Peyer's patch (tissue), 4 donors: ENCODE results near the gene TSSK2. TPM values are rescaled to one million over a fixed set of nuclear protein-coding genes. Genes with fewer than 3 reads are reported as not detected.

Experiments used
- DNase-seq, 3 donors: peaks; one replicate each; pipeline ENCODE4 v3.0.0-alpha.2; 2017 to 2019
- H3K27ac ChIP-seq, 4 donors: fragments of 200-600 bp; sonication (generic); one replicate each; pipeline ENCODE4 v1.5.1; 2016 to 2019
- H3K27me3 ChIP-seq, 2 donors: fragments of 200-600 bp; sonication (generic); one replicate each; pipeline ENCODE4 v1.5.1; 2019
- H3K36me3 ChIP-seq, 3 donors: fragments of 200-600 bp; sonication (generic); one replicate each; pipeline ENCODE4 v1.5.1; 2016 to 2019
- H3K4me1 ChIP-seq, 4 donors: fragments of 200-600 bp; sonication (generic); one replicate each; pipeline ENCODE4 v1.5.1; 2016 to 2019
- H3K4me3 ChIP-seq, 4 donors: fragments of 200-600 bp; sonication (generic); 1 replicate in 3 of 4; 2 replicates in 1 of 4; pipeline ENCODE4 v1.5.1; 2016 to 2019; ENCODE audit warnings: mild to moderate bottlenecking in 1 of 4
- H3K9me3 ChIP-seq, 4 donors: fragments of 200-600 bp; sonication (generic); one replicate each; pipeline ENCODE4 v1.5.1; 2016 to 2019; ENCODE audit warnings: mild to moderate bottlenecking in 1 of 4
- POLR2A ChIP-seq, 2 donors: fragments of 450-650 bp; IDR thresholded peaks; one replicate each; pipeline ENCODE4 v1.5.1; 2017; ENCODE audit warnings: antibody characterized with exemption in 2 of 2, mild to moderate bottlenecking in 2 of 2, moderate library complexity in 2 of 2
- total RNA-seq, 4 donors: library from RNA; depleted of rRNA; stranded (reverse); fragments of >200 nt; gene quantifications; one replicate each; pipeline ENCODE4 v1.1.0, GENCODE V29; 2016
- TF ChIP-seq, protein P1 (sequence below), 6 experiments: fragments of 450-650 bp in 4 of 6; fragments of 200-600 bp in 2 of 6; sonication (generic) in 1 of 6; IDR thresholded peaks; one replicate each; pipeline ENCODE4 v1.5.1; 2017 to 2019; ENCODE audit warnings: antibody characterized with exemption in 6 of 6, mild to moderate bottlenecking in 3 of 6, moderate library complexity in 1 of 6

The TSSK2 gene
- total RNA-seq, 4 donors from 2014 or later, result 0.85 TPM; not detected in 3

GRCh38 chr22:19125011-19125410 lies 6.1 kb upstream of the TSSK2 start:
- Histone ChIP-seq H3K27me3 (no peaks in the 10 kb centered on the region), H3K4me1 (peaks cover 5 to 18% (median 16%) of the 10 kb centered on the region in 4 donors), H3K4me3 (no peak overlapping the region), H3K27ac (no peak overlapping the region), H3K9me3 (no peaks in the 10 kb centered on the region), H3K36me3 (no peaks in the 10 kb centered on the region)
- TF ChIP-seq, protein P1, sequence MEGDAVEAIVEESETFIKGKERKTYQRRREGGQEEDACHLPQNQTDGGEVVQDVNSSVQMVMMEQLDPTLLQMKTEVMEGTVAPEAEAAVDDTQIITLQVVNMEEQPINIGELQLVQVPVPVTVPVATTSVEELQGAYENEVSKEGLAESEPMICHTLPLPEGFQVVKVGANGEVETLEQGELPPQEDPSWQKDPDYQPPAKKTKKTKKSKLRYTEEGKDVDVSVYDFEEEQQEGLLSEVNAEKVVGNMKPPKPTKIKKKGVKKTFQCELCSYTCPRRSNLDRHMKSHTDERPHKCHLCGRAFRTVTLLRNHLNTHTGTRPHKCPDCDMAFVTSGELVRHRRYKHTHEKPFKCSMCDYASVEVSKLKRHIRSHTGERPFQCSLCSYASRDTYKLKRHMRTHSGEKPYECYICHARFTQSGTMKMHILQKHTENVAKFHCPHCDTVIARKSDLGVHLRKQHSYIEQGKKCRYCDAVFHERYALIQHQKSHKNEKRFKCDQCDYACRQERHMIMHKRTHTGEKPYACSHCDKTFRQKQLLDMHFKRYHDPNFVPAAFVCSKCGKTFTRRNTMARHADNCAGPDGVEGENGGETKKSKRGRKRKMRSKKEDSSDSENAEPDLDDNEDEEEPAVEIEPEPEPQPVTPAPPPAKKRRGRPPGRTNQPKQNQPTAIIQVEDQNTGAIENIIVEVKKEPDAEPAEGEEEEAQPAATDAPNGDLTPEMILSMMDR (IDR thresholded peaks at IDR 0.05), result no peak
- no peak for TF ChIP-seq POLR2A (IDR thresholded peaks at IDR 0.05)
- DNase-seq, result no peak

DNA sequence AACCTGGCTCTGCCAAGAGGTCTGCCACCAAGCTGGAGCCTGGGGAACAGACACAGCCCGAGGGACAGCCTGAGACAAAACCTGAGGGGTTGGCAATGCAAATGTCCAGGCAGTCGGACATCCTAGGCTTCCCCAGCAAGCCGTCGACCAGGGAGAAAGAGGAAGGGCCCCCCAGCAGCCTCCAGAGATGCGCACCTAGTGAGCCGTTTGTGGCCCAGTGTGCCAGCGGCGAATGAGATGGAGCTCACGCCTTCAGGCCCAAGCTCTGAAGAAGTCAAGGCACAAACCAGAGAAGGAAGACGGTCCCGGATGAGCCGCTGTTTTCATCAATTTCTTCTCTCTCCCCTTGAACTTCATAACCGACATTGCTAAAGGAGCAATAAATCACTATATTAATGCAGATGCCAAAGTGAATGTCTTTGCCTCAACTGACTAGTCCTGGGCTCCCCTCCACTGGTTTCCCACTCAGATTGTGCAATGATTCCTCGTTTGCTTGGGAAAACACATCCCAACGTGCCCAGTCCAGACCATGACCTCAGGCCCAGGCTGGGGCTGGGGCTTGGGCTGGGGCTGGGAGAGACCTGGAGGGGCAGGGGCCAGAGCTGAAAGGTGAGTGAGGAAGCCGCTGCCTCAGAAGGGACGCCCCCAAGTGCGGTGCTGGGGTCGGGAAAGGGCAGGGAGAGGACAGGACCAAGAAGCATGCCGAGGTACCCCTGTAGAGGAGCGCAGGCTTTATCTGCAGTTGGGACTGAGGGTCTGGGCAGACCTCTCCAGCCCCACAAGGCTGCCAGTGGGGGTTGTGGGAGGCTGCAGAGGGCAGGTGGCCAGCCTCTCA lies 5.4 kb upstream of the TSSK2 start:
- TF ChIP-seq, protein P1 (IDR thresholded peaks at IDR 0.05), result no peak
- TF ChIP-seq POLR2A (IDR thresholded peaks at IDR 0.05), result no peak
- Histone ChIP-seq H3K27ac (no peak overlapping the region), H3K9me3 (no peaks in the 10 kb centered on the region), H3K4me1 (peaks cover 5 to 11% (median 9%) of the 10 kb centered on the region in 4 donors), H3K36me3 (no peaks in the 10 kb centered on the region), H3K4me3 (no peak overlapping the region), H3K27me3 (no peaks in the 10 kb centered on the region)
- DNase-seq, result no peak

- H3K27ac ChIP-seq, result no peak overlapping the region
- no peaks in the 10 kb centered on the region for H3K27me3 ChIP-seq
- TF ChIP-seq, protein P1 (IDR thresholded peaks at IDR 0.05), result no peak
- TF ChIP-seq POLR2A (IDR thresholded peaks at IDR 0.05), result no peak
- H3K4me3 ChIP-seq, result no peak overlapping the region
- no peaks in the 10 kb centered on the region for H3K9me3 ChIP-seq
- no peak for DNase-seq
- H3K36me3 ChIP-seq, result no peaks in the 10 kb centered on the region
- H3K4me1 ChIP-seq, result peaks cover 2 to 5% (median 5%) of the 10 kb centered on the region in 4 donors
Measured at GRCh38 chr22:19126309-19127273, 4.5 kb upstream of the TSSK2 start.

DNA sequence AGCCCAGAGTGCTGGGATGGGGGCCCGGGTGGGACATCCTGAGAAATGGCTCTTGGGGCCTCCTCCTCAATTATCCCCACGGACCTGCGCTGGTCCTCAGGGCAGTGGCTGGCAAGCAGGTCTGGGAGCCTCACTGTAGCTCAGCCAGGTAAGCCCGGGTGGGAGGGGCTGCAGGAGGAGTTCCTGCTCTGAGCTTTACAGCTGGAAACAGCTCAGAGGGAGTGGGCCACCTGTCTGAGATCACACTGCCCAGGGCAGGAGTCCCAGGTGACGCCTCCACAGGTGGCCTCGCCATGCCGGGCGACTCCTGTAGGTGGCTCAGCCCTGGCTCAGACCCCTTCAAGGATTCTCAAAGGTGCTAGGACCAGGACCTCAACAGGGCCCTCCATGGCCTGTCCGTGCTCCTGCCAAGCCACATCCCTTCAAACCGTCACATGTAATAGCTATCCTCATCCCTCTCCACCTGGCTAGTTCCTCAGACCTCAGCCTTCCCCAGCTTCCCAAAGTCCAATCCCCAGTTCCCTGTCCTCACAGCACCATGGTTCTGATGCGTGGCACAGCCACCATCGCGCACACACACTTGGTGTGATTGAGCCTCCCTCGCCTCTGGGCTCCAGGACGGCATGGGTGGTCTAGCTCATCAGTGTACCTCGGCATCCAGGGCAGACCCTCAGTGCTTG lies 3.6 kb upstream of the TSSK2 start:
- Histone ChIP-seq H3K36me3 (no peaks in the 10 kb centered on the region), H3K4me1 (peaks cover 0 to 5% (median 5%) of the 10 kb centered on the region in 4 donors), H3K27me3 (no peaks in the 10 kb centered on the region), H3K4me3 (no peak overlapping the region), H3K27ac (no peak overlapping the region), H3K9me3 (no peaks in the 10 kb centered on the region)
- TF ChIP-seq, protein P1 (IDR thresholded peaks at IDR 0.05), result peak in 1 of 6 experiments; percentile 4
- TF ChIP-seq POLR2A (IDR thresholded peaks at IDR 0.05), result no peak
- DNase-seq, result no peak

GRCh38 chr22:19128009-19128401 lies 3.1 kb upstream of the TSSK2 start:
- Histone ChIP-seq H3K4me1 (peaks cover 0 to 2% (median under 1%) of the 10 kb centered on the region in 4 donors), H3K4me3 (no peak overlapping the region), H3K36me3 (peaks cover 0 to 1% (median 0%) of the 10 kb centered on the region in 3 donors), H3K27ac (no peak overlapping the region), H3K27me3 (no peaks in the 10 kb centered on the region), H3K9me3 (no peaks in the 10 kb centered on the region)
- DNase-seq, result no peak
- TF ChIP-seq, protein P1 (IDR thresholded peaks at IDR 0.05), result no peak
- no peak for TF ChIP-seq POLR2A (IDR thresholded peaks at IDR 0.05)
